ENCODE results near the gene AGAP1. TPM values are rescaled to one million over a fixed set of nuclear protein-coding genes. Genes with fewer than 3 reads are reported as not detected.

The AGAP1 gene
- total and polyA plus RNA-seq, 9 donors, result 5.7 to 32.2 (median 20.2) TPM

GRCh38 chr2:235850771-235851551 is 357.1 kb downstream of the AGAP1 start:
- intact Hi-C loops (cut with DNase I), result no loop called here
- WGBS, 3 donors, result 95 to 97% (median 95%) methylated on average over 13 of the region's 13 CpGs
- Histone ChIP-seq H3K4me3 (no peak overlapping the region), H3K36me3 (no peaks in the 10 kb centered on the region), H3K27ac (no peak overlapping the region), H3K27me3 (no peaks in the 10 kb centered on the region), H3K9me3 (no peaks in the 10 kb centered on the region), H3K4me1 (ENCODE audit: insufficient read depth) (no peaks in the 10 kb centered on the region)
- no peak for DNase-seq
- TF ChIP-seq POLR2A (IDR thresholded peaks at IDR 0.05) (no peak), EP300 (IDR thresholded peaks at IDR 0.05) (no peak)
- TF ChIP-seq, protein P1, sequence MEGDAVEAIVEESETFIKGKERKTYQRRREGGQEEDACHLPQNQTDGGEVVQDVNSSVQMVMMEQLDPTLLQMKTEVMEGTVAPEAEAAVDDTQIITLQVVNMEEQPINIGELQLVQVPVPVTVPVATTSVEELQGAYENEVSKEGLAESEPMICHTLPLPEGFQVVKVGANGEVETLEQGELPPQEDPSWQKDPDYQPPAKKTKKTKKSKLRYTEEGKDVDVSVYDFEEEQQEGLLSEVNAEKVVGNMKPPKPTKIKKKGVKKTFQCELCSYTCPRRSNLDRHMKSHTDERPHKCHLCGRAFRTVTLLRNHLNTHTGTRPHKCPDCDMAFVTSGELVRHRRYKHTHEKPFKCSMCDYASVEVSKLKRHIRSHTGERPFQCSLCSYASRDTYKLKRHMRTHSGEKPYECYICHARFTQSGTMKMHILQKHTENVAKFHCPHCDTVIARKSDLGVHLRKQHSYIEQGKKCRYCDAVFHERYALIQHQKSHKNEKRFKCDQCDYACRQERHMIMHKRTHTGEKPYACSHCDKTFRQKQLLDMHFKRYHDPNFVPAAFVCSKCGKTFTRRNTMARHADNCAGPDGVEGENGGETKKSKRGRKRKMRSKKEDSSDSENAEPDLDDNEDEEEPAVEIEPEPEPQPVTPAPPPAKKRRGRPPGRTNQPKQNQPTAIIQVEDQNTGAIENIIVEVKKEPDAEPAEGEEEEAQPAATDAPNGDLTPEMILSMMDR (IDR thresholded peaks at IDR 0.05), result no peak

DNA sequence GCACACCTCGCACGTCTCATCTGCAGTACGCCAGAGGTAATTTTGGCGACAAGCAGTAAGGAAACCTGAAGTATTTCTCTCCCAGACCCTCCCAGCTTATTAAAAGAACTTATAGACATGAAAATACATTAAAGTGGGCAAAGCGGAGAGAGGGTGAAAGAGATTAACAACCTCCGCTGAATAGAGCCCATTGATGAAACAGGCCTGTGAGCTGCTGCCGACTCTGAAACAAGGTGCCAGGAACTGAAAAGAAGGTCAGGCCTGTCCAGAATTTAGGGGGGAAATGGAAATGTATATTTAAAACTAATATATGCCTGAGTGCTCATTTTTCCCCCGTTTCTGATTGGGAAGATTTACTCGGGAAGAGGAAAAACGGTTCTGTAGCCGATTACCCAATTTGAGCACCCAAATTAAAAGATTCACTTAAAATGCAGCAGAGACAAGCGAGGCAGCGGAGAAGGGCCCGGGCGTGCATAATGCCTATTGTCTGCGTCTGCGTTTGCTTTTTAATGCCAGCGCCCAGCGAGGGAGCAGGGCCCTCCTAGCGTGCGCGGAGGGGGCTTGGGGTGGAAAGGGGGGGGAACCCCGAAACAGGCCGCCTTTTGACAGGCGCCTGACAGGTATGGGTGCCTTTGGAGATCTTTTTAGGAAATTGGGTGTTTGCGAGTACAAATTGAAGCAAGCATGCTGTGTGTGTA is 358.1 kb downstream of the AGAP1 start:
- no peaks in the 10 kb centered on the region for H3K27me3 ChIP-seq
- DNase-seq, result no peak
- intact Hi-C loops (cut with DNase I), result no loop called here

GRCh38 chr2:235852526-235852920 is 358.7 kb downstream of the AGAP1 start:
- no peaks in the 10 kb centered on the region for H3K4me1 ChIP-seq (ENCODE audit: insufficient read depth)
- no peaks in the 10 kb centered on the region for H3K9me3 ChIP-seq
- H3K4me3 ChIP-seq, result no peak overlapping the region
- H3K27ac ChIP-seq, result no peak overlapping the region
- no peaks in the 10 kb centered on the region for H3K27me3 ChIP-seq
- DNase-seq, result no peak
- H3K36me3 ChIP-seq, result no peaks in the 10 kb centered on the region
- intact Hi-C loops (cut with DNase I), result no loop called here
- WGBS, 3 donors, result 74 to 75% (median 75%) methylated on average over 11 of the region's 11 CpGs
- TF ChIP-seq POLR2A (IDR thresholded peaks at IDR 0.05), result no peak
- TF ChIP-seq, protein P1 (IDR thresholded peaks at IDR 0.05), result no peak
- TF ChIP-seq EP300 (IDR thresholded peaks at IDR 0.05), result no peak

More for the DNA sequence above, 358.1 kb downstream of the AGAP1 start:
- no peak overlapping the region for H3K27ac ChIP-seq
- H3K9me3 ChIP-seq, result no peaks in the 10 kb centered on the region
- H3K4me1 ChIP-seq (ENCODE audit: insufficient read depth), result no peaks in the 10 kb centered on the region
- WGBS, 3 donors, result 92 to 93% (median 93%) methylated on average over 26 of the region's 26 CpGs
- no peaks in the 10 kb centered on the region for H3K36me3 ChIP-seq
- TF ChIP-seq, protein P1 (IDR thresholded peaks at IDR 0.05), result no peak
- TF ChIP-seq EP300 (IDR thresholded peaks at IDR 0.05) (no peak), POLR2A (IDR thresholded peaks at IDR 0.05) (no peak)
- H3K4me3 ChIP-seq, result no peak overlapping the region

DNA sequence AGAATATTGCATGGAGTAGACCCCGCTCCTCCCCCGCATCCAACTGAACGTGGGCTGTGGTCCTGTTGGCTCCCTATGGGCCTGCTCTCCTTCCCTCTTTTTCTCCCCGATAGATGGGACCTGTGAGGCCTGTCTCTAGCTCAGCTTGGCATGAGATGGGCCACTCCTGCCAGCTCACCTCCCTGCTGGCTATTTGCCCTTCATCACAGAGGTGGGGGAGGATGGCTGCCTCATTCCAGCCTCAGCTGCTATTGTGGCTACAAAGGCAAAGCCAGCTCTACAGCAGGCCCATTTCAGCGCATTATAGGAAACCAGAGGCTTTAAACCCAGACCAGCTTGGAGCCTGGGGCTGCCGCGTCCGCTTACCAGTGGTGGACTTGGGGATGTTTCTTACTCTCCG is 360.4 kb downstream of the AGAP1 start:
- no peak for DNase-seq
- no peak overlapping the region for H3K4me3 ChIP-seq
- intact Hi-C loops (cut with DNase I), result no loop called here
- no peaks in the 10 kb centered on the region for H3K4me1 ChIP-seq (ENCODE audit: insufficient read depth)
- TF ChIP-seq POLR2A (IDR thresholded peaks at IDR 0.05) (no peak), EP300 (IDR thresholded peaks at IDR 0.05) (no peak)
- H3K9me3 ChIP-seq, result no peaks in the 10 kb centered on the region
- H3K27me3 ChIP-seq, result no peaks in the 10 kb centered on the region
- no peak overlapping the region for H3K27ac ChIP-seq
- WGBS, 3 donors, result 90 to 94% (median 93%) methylated on average over 9 of the region's 9 CpGs
- no peaks in the 10 kb centered on the region for H3K36me3 ChIP-seq

DNA sequence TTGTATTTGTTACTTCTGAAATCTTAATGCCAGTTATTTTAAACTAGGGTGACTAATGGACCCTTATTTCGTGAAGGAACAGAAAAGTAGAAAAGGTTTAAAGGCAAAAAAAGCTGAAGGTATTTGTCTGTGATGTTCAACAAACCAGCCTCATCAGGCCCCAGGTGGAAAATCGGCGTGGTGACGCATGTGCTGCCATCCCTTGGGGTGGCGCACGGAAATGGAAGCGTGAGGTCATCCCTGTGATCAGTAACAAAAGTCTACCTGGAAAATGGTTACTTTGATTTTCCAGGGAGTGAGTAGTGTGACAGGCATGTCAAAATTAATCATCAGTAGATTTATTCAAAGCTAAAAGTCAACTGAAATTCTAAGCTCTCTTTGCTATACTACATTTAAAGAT is 361.2 kb downstream of the AGAP1 start:
- DNase-seq, result no peak
- Histone ChIP-seq H3K27me3 (no peaks in the 10 kb centered on the region), H3K9me3 (no peaks in the 10 kb centered on the region), H3K36me3 (no peaks in the 10 kb centered on the region), H3K4me3 (no peak overlapping the region), H3K4me1 (ENCODE audit: insufficient read depth) (no peaks in the 10 kb centered on the region), H3K27ac (no peak overlapping the region)
- TF ChIP-seq POLR2A (IDR thresholded peaks at IDR 0.05) (no peak), EP300 (IDR thresholded peaks at IDR 0.05) (no peak)
- TF ChIP-seq, protein P1 (IDR thresholded peaks at IDR 0.05), result no peak
- intact Hi-C loops (cut with DNase I), result no loop called here
- WGBS, 3 donors, result 98 to 100% (median 99%) methylated on average over 7 of the region's 7 CpGs
